ENCODE measurements around the gene CRYGB.

- TF ChIP-seq SP1 (IDR thresholded peaks at IDR 0.05), result no peak
- TF ChIP-seq BHLHE40 (IDR thresholded peaks at IDR 0.05; ENCODE audit: borderline replicate concordance), result no peak
- no peak for TF ChIP-seq L3MBTL2 (conservative IDR thresholded peaks at IDR 0.05)
- no peak for TF ChIP-seq FOXA1 (IDR thresholded peaks at IDR 0.05)
- TF ChIP-seq FOXM1 (IDR thresholded peaks at IDR 0.05; ENCODE audit: borderline replicate concordance), result no peak
- TF ChIP-seq FOXK2 (IDR thresholded peaks at IDR 0.05), result no peak
- TF ChIP-seq ARNT (IDR thresholded peaks at IDR 0.05), result no peak
- no peak for TF ChIP-seq LEF1 (IDR thresholded peaks at IDR 0.05; ENCODE audit: borderline replicate concordance)
- TF ChIP-seq TARDBP (IDR thresholded peaks at IDR 0.05), result no peak
- no peak for TF ChIP-seq PKNOX1 (IDR thresholded peaks at IDR 0.05)
- TF ChIP-seq NFRKB (IDR thresholded peaks at IDR 0.05), result no peak
These were observed 26.2 kb upstream of the CRYGB start for GRCh38 chr2:208172125-208172524.

Data from HEK293T (cell line).